GM21717 (cell line): ENCODE measurements around the gene TAL1.
"Not testable (repeated sequence)": the region's sequence is repeated elsewhere in the genome, so short reads cannot be mapped to it uniquely, and the experiment has no call there.

Source experiments
- ATAC-seq: cut with Tn5 transposase; IDR thresholded peaks from one replicate; pipeline ENCODE4 v1.9.1; 2021; ENCODE audit warnings: mild to moderate bottlenecking, moderate library complexity; ENCODE audit not compliant: unreplicated experiment

The TAL1 gene

DNA sequence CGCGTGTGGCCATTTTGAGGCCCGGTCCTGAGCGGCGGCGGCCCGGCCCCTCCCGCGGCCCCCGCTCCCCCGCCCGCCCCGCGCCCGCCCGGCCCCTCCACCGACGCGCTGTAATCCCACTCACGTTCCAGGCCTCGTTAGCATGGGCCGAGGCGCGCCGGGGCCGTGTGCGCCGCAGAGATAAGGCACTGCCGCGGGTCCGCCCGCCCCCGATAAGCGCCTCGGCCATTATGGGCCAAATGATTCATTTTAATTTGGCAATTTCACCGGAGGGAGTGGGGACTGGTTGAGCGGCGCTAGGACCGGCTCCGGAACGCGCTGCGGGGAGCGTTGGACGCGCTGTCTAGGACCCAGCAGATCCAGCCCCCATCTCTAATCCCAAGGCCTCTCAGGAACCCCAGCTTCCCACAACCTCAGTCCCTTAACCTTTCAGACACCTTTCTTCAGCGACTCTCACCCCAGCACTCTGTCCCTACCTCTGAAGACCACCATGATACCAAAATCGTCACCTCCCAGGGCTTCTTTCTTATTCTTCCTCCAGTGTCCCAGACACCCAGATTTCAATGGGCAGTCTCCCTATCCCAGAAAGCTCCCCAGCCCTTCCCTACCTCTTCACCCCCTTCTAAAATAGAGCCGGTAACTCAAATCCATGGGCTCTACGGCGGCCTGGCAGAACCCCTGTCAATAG, at the start of gene TAL1:
TAL1 (minus strand) TSS at position 39 of the 688 bp plus-strand sequence. CDS start 6,337 bp downstream, outside the sequence.
- no peak for ATAC-seq

DNA sequence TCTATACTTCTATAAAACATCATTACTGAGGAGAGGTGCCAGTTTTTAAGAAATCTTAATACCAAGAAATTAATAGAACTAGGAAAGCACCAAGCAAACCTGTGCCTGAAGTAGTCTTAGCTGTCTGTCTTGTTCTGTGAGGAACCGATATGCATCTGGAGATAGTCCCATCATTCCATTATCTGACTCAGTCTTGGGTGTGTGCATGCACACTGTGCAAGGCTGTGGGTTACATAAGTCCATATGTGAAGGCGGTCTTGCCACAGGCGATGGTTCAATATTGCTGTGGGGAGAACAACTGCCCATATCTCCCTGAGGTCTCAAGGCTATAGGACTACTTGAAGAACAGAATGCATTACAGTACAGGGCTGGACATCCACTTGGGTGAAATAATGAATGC, 48.1 kb upstream of the TAL1 start:
- no peak for ATAC-seq

DNA sequence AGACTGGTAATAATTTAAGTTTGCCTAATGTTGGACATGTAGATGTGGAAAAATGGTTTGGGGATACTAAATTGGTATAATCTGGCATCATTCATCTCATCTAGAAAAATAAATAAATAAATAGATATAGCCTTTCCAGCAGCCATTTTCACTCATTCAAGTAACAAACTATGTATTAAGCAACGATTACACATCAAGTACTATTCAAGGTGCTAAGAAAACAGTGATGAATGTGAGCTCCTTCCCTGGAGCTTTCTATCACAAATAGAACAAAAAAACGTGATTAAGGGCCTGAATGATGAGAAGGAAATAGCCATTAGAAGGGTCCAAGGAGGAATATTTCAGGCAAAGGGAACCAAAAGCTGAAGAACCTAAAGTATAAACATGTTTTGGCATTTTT, 44.8 kb upstream of the TAL1 start:
- ATAC-seq: no peak

DNA sequence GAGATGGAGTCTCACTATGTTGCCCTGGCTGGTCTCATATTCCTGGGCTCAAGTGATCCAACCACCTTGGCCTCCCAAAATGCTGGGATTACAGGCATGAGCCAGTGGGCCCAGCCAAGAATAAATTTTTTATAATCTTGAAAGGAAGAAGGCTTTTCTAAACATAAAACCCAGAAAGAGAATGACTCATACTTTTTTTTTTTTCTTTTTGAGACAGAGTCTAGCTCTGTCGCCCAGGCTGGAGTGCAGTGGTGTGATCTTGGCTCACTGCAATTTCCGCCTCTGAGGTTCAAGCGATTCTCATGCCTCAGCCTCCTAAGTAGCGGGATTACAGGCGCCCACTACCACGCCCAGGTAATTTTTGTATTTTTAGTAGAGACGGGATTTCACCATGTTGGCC, 43.8 kb upstream of the TAL1 start:
- ATAC-seq: not testable (repeated sequence)

DNA sequence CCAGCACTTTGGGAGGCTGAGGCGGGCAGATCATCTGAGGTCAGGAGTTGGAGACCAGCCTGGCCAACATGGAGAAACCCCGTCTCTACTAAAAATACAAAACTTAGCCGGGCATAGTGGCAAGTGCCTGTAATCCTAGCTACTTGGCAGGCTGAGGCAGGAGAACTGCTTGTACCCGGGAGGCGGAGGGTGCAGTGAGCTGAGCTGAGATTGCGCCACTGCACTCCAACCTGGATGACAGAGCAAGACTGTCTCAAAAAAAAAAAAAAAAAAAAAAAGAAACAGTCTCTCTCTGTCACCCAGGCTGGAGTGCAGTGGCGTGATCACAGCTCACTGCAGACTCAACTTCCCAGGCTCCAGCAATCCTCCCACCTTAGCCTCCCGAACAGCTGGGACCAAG, 33.5 kb upstream of the TAL1 start:
- ATAC-seq: not testable (repeated sequence)

DNA sequence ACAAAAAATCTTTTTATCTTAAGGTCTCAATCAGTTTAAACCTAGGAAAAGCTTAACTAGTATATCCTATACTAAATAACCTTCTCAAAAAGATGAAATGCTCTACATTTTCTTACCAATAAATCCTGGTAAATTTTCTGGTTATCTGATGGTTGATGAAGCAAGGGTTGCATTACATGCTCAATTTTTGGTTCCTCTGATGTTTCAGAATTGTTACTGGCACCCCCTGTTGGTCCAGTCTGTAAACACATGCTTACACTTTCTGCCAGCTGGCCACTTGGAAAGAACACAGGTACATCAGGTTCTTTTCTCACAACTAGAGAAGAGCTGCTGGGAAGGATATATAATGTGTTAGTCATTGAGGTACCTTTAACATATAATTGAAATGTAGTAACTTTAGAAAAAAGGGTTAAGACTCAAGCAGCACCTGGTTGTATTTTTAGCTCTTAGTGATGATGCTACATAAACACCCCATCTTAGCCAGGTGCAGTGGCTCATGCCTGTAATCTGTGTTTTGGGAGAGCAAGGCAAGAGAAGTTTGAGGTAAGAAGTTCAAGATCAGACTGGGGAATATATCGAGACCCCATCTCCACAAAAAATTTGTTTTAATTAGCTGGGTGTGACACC, 30.9 kb upstream of the TAL1 start:
- ATAC-seq: peak; percentile 52

- no peak for ATAC-seq
Observed at GRCh38 chr1:47257224-47257623, 25.2 kb upstream of the TAL1 start.

GRCh38 chr1:47252795-47253194, 20.8 kb upstream of the TAL1 start:
- no peak for ATAC-seq

DNA sequence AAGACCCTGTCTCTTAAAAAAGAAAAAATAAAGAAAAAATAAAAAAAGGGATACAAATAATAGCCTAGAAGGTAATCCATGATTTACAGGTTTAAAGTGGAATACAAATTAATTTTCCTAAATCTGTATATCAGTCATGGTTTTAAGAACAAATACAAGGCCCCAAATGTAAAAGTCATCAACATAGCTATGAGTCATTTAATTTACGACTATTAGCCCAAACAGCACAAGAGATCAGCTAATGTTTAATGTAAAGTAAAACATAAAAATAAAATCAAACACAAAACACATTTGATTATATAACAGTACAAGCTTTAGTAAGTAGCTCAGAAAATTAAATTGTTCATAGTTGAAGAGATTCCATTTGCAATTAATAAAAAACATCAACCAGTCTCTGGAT, 20.3 kb upstream of the TAL1 start:
- ATAC-seq: no peak

GRCh38 chr1:47249755-47250154, 17.7 kb upstream of the TAL1 start:
- ATAC-seq: no peak

DNA sequence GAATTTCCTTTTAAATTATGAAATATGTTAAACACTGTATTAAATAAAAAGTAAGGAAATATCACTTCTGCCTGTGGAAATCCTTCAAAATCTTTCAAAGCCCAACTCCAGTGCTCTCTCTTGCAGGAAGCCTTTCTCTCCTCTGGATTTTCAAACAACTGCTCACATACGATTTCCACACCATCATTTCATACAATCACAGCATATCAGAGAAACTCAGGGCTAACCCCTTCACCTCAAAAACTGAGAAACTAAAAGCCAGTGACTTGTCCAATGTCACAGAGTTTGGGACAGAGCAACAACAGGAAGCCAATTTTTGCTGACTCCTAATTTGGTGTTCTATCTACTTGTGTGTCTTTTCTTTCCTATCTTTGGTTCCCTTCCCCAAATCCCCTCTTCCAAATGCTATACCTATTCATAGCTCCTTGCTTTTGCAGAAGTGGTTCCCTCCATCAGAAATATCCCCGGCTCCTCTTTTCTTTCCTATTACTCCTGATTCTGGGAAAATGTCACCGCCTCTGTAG, 12.4 kb upstream of the TAL1 start:
- ATAC-seq: no peak

GRCh38 chr1:47243910-47244309, 11.9 kb upstream of the TAL1 start:
- no peak for ATAC-seq

DNA sequence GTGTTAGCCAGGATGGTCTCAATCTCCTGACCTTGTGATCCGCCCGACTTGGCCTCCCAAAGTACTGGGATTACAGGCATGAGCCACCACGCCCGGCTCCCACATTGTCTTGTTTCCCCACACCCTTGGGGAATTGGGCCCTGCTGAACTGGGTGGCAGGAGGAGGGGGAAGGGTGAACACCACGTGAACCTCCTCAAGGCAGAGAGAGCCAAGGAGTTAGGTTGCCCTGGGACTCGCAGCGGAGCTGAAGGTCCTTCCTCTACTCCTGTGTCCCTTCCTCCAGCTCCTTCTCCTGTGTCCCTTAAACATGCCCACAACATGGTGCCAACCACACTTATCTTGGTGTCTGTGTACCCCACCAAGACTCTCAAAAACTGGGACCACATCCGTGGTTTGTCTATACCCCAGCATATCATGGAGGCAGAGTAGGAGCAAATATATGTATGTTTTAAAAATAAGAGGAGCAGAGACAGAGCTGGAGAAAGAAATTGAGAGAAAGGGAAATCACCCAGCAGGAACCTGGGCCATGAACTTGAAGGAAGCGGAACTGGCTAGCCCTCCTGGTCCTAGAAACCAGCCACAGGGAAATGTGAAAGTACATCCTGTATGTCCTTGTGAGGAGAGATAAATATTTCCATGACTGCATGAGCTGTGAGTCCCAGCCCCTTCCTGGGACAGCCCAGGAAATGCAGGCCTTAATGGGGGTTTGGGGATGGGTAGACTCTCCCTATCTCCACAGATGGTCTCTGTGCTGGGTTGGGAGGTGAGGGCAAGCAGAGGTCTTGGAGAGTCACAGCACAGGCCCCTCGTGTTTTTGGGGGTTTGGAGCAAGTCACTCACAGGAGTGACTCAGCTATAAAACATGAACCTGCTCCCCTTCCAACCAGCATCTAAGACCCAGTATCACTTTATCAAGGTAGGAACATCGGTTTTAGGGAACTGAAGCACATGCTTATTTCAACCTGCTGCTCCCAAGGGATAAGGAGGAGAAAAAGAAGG, 9.4 kb upstream of the TAL1 start:
- ATAC-seq: no peak

DNA sequence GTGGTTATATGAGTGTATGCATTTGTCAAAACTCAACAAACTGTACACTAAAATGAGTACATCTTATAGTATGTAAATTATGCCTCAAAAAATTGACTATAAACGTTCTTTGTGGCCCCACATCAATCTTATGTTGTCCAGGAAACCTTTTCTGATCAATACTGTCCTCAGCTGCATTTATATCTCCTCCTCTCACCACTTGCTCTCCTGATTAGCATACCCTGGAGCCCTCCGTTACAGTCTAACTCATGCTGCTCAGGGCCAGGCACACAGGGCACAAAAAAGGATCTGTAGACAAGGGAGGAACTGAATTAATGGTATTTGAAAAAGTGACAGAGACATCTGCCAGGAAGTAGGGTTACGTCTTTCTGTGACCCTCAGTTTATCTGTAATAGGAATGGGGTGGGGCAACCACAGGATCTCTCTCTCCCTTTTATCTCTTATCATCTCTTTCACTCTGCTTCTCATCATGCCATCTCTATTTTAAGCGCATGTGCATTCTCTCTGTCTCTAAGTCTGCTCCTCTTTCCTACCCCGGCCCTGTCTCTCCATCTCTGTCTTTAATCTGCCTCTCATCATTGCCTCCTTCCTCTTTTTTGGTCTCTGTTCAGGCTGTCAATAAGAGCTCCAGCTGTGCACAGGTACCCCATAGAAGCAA, 7.0 kb upstream of the TAL1 start:
- no peak for ATAC-seq

DNA sequence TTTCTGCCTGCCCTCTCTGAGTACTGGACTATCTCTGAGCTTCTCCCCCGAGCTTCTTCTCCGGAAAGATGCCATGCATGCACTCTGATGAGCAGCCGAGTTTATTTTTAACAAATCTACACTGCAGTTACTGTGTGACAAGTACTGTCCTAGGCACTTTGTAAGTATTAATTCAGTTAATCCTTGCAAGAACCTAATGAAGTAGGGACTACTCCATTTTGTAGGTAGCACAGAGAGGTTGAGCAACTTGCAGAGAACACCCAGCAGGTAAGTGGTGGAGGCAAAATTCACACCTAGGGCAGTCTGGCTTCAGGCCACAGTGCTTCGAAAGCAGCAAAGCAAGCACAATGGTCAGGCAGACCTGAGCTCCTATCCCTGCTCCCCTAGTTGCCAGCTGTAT, 3.8 kb upstream of the TAL1 start:
- ATAC-seq: no peak

- ATAC-seq: no peak
Observed at GRCh38 chr1:47235241-47235681, 3.2 kb upstream of the TAL1 start.

DNA sequence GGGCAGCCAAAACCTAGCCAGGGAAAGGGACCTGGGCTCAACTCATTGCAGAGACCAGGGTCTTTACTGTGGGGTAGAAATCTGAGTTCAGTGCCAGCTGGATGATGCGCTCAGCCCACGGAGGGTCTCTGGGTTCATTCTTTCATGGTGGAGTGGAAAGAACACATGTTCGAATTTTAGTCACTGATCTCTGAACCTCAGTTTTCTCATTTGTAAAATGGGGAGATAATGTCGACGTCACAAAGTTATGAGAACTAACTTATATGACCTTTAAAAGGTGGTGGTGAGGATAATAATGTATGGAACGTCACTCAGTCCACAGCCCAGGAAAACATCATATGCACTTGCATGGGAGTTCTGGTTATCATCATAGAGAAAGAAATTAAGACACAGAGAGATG, 1.2 kb upstream of the TAL1 start:
- no peak for ATAC-seq

DNA sequence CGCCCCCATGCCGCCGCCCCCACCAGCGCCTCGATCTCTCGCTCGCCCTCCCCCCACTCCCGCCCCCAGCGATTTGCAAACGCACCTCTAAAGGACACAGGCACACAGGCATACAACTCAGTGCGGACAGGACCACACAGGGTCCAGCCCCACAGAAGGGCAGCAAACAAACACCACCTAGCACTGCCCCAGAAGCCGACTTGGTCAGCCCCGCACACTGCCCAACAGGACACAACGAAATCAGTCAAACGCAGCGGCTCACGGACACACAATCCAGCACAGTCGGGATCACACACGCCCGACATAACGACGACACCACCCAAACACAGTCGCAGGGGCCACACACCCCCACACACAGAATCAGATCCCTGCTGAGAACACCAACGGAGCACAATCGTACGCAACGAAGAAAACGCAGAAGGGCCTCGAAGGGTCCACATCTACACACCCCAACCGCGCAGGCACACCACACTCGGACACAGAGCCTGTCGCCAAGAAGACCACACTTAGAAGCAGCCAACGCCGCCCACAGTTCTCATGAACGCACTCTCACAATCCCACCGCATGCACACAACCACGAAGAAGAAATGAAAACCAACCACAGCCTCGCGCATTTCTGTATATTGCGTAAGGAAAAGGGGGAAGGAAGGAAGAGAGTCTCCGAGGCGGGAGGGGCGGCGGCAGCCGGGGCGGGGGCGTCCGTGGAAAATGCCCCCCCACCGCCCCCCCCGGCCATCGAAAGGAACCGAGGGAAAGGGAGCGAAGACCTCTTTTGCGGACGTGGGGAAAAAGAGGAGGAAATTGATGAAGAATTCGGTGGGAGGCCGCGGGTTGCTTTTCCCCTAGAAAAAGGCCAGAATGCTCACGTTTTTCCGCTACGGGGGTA, 481 bp downstream of the TAL1 start:
- ATAC-seq: no peak

- ATAC-seq: no peak
Observed at GRCh38 chr1:47230692-47231300, 1.2 kb downstream of the TAL1 start.
